SW480 (cell line): ENCODE measurements around the gene KCNMB1.

Experiments used
- DNase-seq: peaks from one replicate; pipeline ENCODE4 v3.0.0-alpha.2; 2016; ENCODE audit warnings: low spot score

KCNMB1 gene

GRCh38 chr5:170414786-170415185, 25.6 kb upstream of the KCNMB1 start:
- no peak for DNase-seq

- no peak for DNase-seq
These were observed 24.7 kb upstream of the KCNMB1 start for GRCh38 chr5:170413897-170414296.

GRCh38 chr5:170411100-170411499, 21.9 kb upstream of the KCNMB1 start:
- no peak for DNase-seq

- DNase-seq: no peak
These were observed 21.2 kb upstream of the KCNMB1 start for GRCh38 chr5:170410401-170410800.

- DNase-seq: no peak
These were observed 19.9 kb upstream of the KCNMB1 start for GRCh38 chr5:170408877-170409660.

GRCh38 chr5:170408226-170408625, 19.1 kb upstream of the KCNMB1 start:
- DNase-seq: no peak

- DNase-seq: no peak
These were observed 17.9 kb upstream of the KCNMB1 start for GRCh38 chr5:170407062-170407461.

- DNase-seq: no peak
These were observed 16.6 kb upstream of the KCNMB1 start for GRCh38 chr5:170405817-170406216.

- DNase-seq: no peak
These were observed 15.2 kb upstream of the KCNMB1 start for GRCh38 chr5:170404398-170404797.

GRCh38 chr5:170403675-170404074, 14.5 kb upstream of the KCNMB1 start:
- DNase-seq: no peak

GRCh38 chr5:170402508-170402907, 13.3 kb upstream of the KCNMB1 start:
- no peak for DNase-seq

GRCh38 chr5:170397059-170397458, 7.9 kb upstream of the KCNMB1 start:
- no peak for DNase-seq

GRCh38 chr5:170393958-170394357, 4.8 kb upstream of the KCNMB1 start:
- DNase-seq: no peak

GRCh38 chr5:170393235-170393634, 4.1 kb upstream of the KCNMB1 start:
- DNase-seq: no peak

- DNase-seq: no peak
These were observed 1.3 kb upstream of the KCNMB1 start for GRCh38 chr5:170390472-170390871.

- DNase-seq: no peak
These were observed 354 bp upstream of the KCNMB1 start for GRCh38 chr5:170389550-170389892.

- DNase-seq: no peak
These were observed 1.2 kb downstream of the KCNMB1 start for GRCh38 chr5:170387775-170388639.

- no peak for DNase-seq
These were observed 2.3 kb downstream of the KCNMB1 start for GRCh38 chr5:170386743-170387395.

- DNase-seq: no peak
These were observed 5.9 kb downstream of the KCNMB1 start for GRCh38 chr5:170383227-170383626.

GRCh38 chr5:170382790-170383189, 6.4 kb downstream of the KCNMB1 start:
- DNase-seq: no peak

GRCh38 chr5:170380361-170380951, 8.7 kb downstream of the KCNMB1 start:
- DNase-seq: no peak

GRCh38 chr5:170378740-170379139, 10.4 kb downstream of the KCNMB1 start:
- DNase-seq: no peak
